ENCODE measurements around the gene UCHL1.

The UCHL1 gene

DNA sequence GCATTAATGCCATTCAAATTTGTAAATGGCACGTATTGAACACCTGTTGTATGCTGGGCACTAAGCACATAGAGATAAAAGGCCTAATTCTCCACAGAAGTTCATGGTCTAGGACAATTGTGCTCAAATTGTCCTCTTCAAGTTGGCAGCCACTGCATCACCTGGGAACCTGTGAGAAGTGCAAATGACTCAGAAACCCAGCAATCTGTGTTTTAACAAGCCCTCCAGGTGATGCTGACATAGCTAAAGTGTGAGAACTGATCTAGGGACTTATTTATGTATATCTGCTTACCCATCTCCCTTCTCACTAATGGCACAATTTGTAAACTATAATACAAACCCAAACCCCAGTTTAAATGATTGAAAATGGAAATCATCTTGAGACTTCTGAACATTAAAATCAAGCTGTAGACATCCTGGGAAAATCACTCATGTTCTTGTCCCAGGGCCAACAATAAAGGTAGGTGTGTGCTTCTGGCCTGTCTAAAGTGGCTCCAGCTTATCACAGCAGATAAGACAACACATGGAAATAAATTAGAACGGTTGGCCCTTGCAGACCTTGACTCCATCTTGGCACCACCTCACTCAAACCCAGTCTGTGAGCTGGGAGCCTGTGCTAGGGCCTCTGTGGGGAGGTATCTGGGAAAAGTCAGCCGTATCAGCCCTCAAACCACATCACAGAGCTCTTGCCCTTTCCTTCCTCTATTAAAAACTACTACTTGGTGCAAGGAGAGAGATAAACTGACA, 46.8 kb downstream of the UCHL1 start:
- no peaks in the 10 kb centered on the region for H3K27me3 ChIP-seq (ENCODE audit: insufficient read depth, low read length)
- no peak overlapping the region for H3K4me2 ChIP-seq (ENCODE audit: low read length)
- TF ChIP-seq EZH2 (IDR thresholded peaks at IDR 0.05; ENCODE audit: borderline replicate concordance, low read length), result no peak
- TF ChIP-seq, protein P1, sequence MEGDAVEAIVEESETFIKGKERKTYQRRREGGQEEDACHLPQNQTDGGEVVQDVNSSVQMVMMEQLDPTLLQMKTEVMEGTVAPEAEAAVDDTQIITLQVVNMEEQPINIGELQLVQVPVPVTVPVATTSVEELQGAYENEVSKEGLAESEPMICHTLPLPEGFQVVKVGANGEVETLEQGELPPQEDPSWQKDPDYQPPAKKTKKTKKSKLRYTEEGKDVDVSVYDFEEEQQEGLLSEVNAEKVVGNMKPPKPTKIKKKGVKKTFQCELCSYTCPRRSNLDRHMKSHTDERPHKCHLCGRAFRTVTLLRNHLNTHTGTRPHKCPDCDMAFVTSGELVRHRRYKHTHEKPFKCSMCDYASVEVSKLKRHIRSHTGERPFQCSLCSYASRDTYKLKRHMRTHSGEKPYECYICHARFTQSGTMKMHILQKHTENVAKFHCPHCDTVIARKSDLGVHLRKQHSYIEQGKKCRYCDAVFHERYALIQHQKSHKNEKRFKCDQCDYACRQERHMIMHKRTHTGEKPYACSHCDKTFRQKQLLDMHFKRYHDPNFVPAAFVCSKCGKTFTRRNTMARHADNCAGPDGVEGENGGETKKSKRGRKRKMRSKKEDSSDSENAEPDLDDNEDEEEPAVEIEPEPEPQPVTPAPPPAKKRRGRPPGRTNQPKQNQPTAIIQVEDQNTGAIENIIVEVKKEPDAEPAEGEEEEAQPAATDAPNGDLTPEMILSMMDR (IDR thresholded peaks at IDR 0.05; ENCODE audit: low read length), result no peak

DNA sequence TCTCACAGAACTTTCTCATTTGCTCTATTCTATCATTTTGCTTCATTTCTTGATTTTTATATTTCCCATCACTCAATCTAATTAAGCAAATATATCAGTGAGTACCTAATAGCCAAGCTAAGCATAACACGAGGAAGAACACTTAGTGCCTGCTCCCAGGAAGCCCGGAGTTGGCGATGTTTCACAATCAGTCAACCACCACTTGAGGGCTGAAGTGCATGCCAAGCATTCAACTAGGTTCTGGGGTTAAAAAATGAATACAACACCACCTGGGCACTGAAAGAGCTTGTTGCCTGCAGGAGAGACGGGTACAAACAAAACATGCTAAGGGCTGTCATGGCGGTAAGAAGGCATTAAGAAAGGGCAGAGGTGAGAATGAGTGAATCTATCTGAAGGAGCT, 47.5 kb downstream of the UCHL1 start:
- Histone ChIP-seq H3K27ac (ENCODE audit: low read depth, low read length, poor library complexity, severe bottlenecking) (no peak overlapping the region), H3K36me3 (ENCODE audit: insufficient read depth, low read length) (no peaks in the 10 kb centered on the region), H3F3A (ENCODE audit: insufficient read depth, low read length) (no peaks in the 10 kb centered on the region), H4K20me1 (ENCODE audit: insufficient read depth, low read length) (no peaks in the 10 kb centered on the region), H3K4me2 (ENCODE audit: low read length) (no peak overlapping the region), H3K9me3 (ENCODE audit: low read length) (no peaks in the 10 kb centered on the region), H3K4me3 (ENCODE audit: low read depth, low read length, poor library complexity, severe bottlenecking) (no peak overlapping the region), H2AFZ (ENCODE audit: low read length) (no peak overlapping the region), H3K9ac (ENCODE audit: low read length) (no peak overlapping the region), H3K4me1 (ENCODE audit: insufficient read depth, low read length, severe bottlenecking) (no peaks in the 10 kb centered on the region), H3K79me2 (ENCODE audit: insufficient read depth, low read length) (no peaks in the 10 kb centered on the region), H3K27me3 (ENCODE audit: insufficient read depth, low read length) (no peaks in the 10 kb centered on the region), H3K9me2 (ENCODE audit: low read depth, low read length) (no peaks in the 10 kb centered on the region)
- TF ChIP-seq, protein P1 (IDR thresholded peaks at IDR 0.05; ENCODE audit: low read length), result no peak
- no peak for TF ChIP-seq EZH2 (IDR thresholded peaks at IDR 0.05; ENCODE audit: borderline replicate concordance, low read length)

More for the DNA sequence above, 46.8 kb downstream of the UCHL1 start:
- Histone ChIP-seq H3F3A (ENCODE audit: insufficient read depth, low read length) (no peaks in the 10 kb centered on the region), H3K36me3 (ENCODE audit: insufficient read depth, low read length) (no peaks in the 10 kb centered on the region), H4K20me1 (ENCODE audit: insufficient read depth, low read length) (no peaks in the 10 kb centered on the region), H3K4me3 (ENCODE audit: low read depth, low read length, poor library complexity, severe bottlenecking) (no peak overlapping the region), H3K9me3 (ENCODE audit: low read length) (no peaks in the 10 kb centered on the region), H3K9ac (ENCODE audit: low read length) (no peak overlapping the region), H3K27ac (ENCODE audit: low read depth, low read length, poor library complexity, severe bottlenecking) (no peak overlapping the region), H2AFZ (ENCODE audit: low read length) (no peak overlapping the region), H3K4me1 (ENCODE audit: insufficient read depth, low read length, severe bottlenecking) (no peaks in the 10 kb centered on the region), H3K79me2 (ENCODE audit: insufficient read depth, low read length) (no peaks in the 10 kb centered on the region), H3K9me2 (ENCODE audit: low read depth, low read length) (no peaks in the 10 kb centered on the region)

DNA sequence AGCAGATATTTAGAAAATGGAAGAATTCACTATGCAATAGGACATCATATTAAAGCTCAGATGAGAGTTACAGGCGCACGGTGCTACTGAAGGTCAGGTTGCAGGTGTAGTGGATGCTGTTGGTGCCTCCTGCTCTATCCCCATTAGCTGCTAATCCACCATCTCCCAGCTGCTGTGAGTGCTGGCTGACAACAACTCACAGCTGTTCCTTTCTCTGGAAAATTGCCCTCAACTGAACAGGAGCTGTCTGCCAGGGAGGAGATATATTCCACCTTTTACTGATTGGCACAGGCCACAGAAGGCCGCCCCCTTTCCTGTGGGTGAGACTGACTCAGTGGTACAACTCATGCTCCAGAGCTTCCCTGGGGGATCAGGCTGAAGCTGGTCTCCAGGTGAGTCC, 48.7 kb downstream of the UCHL1 start:
- H3K9me3 ChIP-seq (ENCODE audit: low read length), result no peaks in the 10 kb centered on the region
- H3K79me2 ChIP-seq (ENCODE audit: insufficient read depth, low read length), result no peaks in the 10 kb centered on the region
- H4K20me1 ChIP-seq (ENCODE audit: insufficient read depth, low read length), result no peaks in the 10 kb centered on the region
- no peak overlapping the region for H3K4me2 ChIP-seq (ENCODE audit: low read length)
- H3K27ac ChIP-seq (ENCODE audit: low read depth, low read length, poor library complexity, severe bottlenecking), result no peak overlapping the region
- no peak for TF ChIP-seq EZH2 (IDR thresholded peaks at IDR 0.05; ENCODE audit: borderline replicate concordance, low read length)
- TF ChIP-seq, protein P1 (IDR thresholded peaks at IDR 0.05; ENCODE audit: low read length), result no peak
- H3F3A ChIP-seq (ENCODE audit: insufficient read depth, low read length), result no peaks in the 10 kb centered on the region
- H3K27me3 ChIP-seq (ENCODE audit: insufficient read depth, low read length), result no peaks in the 10 kb centered on the region
- H2AFZ ChIP-seq (ENCODE audit: low read length), result no peak overlapping the region
- no peak overlapping the region for H3K4me3 ChIP-seq (ENCODE audit: low read depth, low read length, poor library complexity, severe bottlenecking)
- no peaks in the 10 kb centered on the region for H3K9me2 ChIP-seq (ENCODE audit: low read depth, low read length)
- no peak overlapping the region for H3K9ac ChIP-seq (ENCODE audit: low read length)
- H3K4me1 ChIP-seq (ENCODE audit: insufficient read depth, low read length, severe bottlenecking), result no peaks in the 10 kb centered on the region
- H3K36me3 ChIP-seq (ENCODE audit: insufficient read depth, low read length), result no peaks in the 10 kb centered on the region
